ENCODE results near the gene PNRC2.

GRCh38 chr1:24005163-24005562 lies 45.5 kb downstream of the PNRC2 start:
- TF ChIP-seq CTCF (IDR thresholded peaks at IDR 0.05 in 4 of 5, conservative IDR thresholded peaks at IDR 0.05 in 1 of 5) (no peak), POLR2A (IDR thresholded peaks at IDR 0.05) (no peak)
